A549 treated with CORT108297 at 1 μM for 4 hours (cell line): ENCODE measurements around the gene ACTG2. TPM values are rescaled to one million over a fixed set of nuclear protein-coding genes. Genes with fewer than 3 reads are reported as not detected.

ENCODE experiments used
- total RNA-seq: library from RNA; stranded (reverse); fragments of 200-300 nt; extraction: Qiagen RNA extraction; gene quantifications from 5 replicates; pipeline ENCODE4 v1.2.3, GENCODE V29; 2022

The ACTG2 gene
- total RNA-seq = 0.09 to 0.19 TPM (median 0.15 TPM) in 4 of 5 replicates, not detected in the other

GRCh38 chr2:73892631-73893329 is at the start of gene ACTG2:
Gene ACTG2 (plus strand): TSS chr2:73893008. CDS start chr2:73901312, 8,304 bp downstream.

GRCh38 chr2:73926493-73927327 is 33.9 kb downstream of the ACTG2 start, which contains the start of gene DGUOK:
Gene DGUOK (plus strand): TSS chr2:73926880. CDS start chr2:73926911, 31 bp downstream.

Other genes with a start within 250 kb of the ACTG2 start
- gene TPRKB, start 155.7 kb upstream of the ACTG2 start, total RNA-seq = 69.5 to 109 TPM (median 84.0 TPM) in 5 replicates
- gene DUSP11, start 112.9 kb upstream of the ACTG2 start, total RNA-seq = 38.6 to 48.2 TPM (median 38.8 TPM) in 5 replicates
- gene C2orf78, start 108.8 kb upstream of the ACTG2 start, total RNA-seq = not detected in 5 replicates
- gene STAMBP, start 64.0 kb upstream of the ACTG2 start, total RNA-seq = 48.1 to 51.1 TPM (median 49.9 TPM) in 5 replicates
- gene DGUOK, start 33.9 kb downstream of the ACTG2 start, total RNA-seq = 146 to 161 TPM (median 148 TPM) in 5 replicates
- gene TET3, start 91.9 kb downstream of the ACTG2 start, total RNA-seq = 5.6 to 7.7 TPM (median 6.6 TPM) in 5 replicates